ENCODE data around the gene TMEM225. TPM values are rescaled to one million over a fixed set of nuclear protein-coding genes. Genes with fewer than 3 reads are reported as not detected.
A peak's percentile ranks its signal among the peaks of the same experiment; 100 is the strongest.
"Not testable (repeated sequence)": the region's sequence is repeated elsewhere in the genome, so short reads cannot be mapped to it uniquely, and the experiment has no call there.

The TMEM225 gene
- not detected for total RNA-seq

GRCh38 chr11:123885570-123885969 is at the start of gene TMEM225:
Gene TMEM225, minus strand, starts transcription at chr11:123885670. Its CDS starts 245 bp downstream, at chr11:123885425.
- Mint-ChIP-seq H3K36me3 (no peaks in the 10 kb centered on the region), H3K27ac (no peak within 1 kb of the TSS), H3K9me3 (no peaks in the 10 kb centered on the region)
- DNase-seq (ENCODE audit: low spot score in 2 of 2) (no peak), ATAC-seq (no peak)

- H3K9me3 Mint-ChIP-seq: peaks cover 0 to 5% of the 10 kb centered on the region in 2 donors
- DNase-seq (ENCODE audit: low spot score in 2 of 2) (no peak), ATAC-seq (no peak)
- H3K36me3 Mint-ChIP-seq: no peaks in the 10 kb centered on the region
- no peak overlapping the region for H3K27ac Mint-ChIP-seq
Observed at GRCh38 chr11:123924027-123924426, 38.6 kb upstream of the TMEM225 start.

- Mint-ChIP-seq H3K9me3 (peaks cover 0 to 4% of the 10 kb centered on the region in 2 donors), H3K27ac (no peak overlapping the region), H3K36me3 (no peaks in the 10 kb centered on the region)
- ATAC-seq (no peak), DNase-seq (ENCODE audit: low spot score in 2 of 2) (no peak)
Observed at GRCh38 chr11:123920943-123921342, 35.5 kb upstream of the TMEM225 start.

- H3K36me3 Mint-ChIP-seq: no peaks in the 10 kb centered on the region
Observed at GRCh38 chr11:123905826-123906225, 20.4 kb upstream of the TMEM225 start.

GRCh38 chr11:123904932-123905331 is 19.5 kb upstream of the TMEM225 start:
- Mint-ChIP-seq H3K9me3 (no peaks in the 10 kb centered on the region), H3K27ac (no peak overlapping the region), H3K36me3 (no peaks in the 10 kb centered on the region)
- no peak for DNase-seq (ENCODE audit: low spot score in 2 of 2)
- ATAC-seq: no peak

More at GRCh38 chr11:123905826-123906225, 20.4 kb upstream of the TMEM225 start:
- H3K9me3 Mint-ChIP-seq: no peaks in the 10 kb centered on the region
- DNase-seq (ENCODE audit: low spot score in 2 of 2) (no peak), ATAC-seq (no peak)
- H3K27ac Mint-ChIP-seq: no peak overlapping the region

- Mint-ChIP-seq H3K27ac (no peak overlapping the region), H3K9me3 (no peaks in the 10 kb centered on the region), H3K36me3 (no peaks in the 10 kb centered on the region)
- peak in 1 of 2 donors; percentile 88 for ATAC-seq
- no peak for DNase-seq (ENCODE audit: low spot score in 2 of 2)
Observed at GRCh38 chr11:123903932-123904331, 18.5 kb upstream of the TMEM225 start.

GRCh38 chr11:123901867-123902266 is 16.4 kb upstream of the TMEM225 start, which contains the start of gene OR8D4:
Gene OR8D4, plus strand, starts transcription at chr11:123902167. Its CDS starts 4,265 bp downstream, at chr11:123906432.
- DNase-seq (ENCODE audit: low spot score in 2 of 2) (no peak), ATAC-seq (no peak)
- H3K36me3 Mint-ChIP-seq: no peaks in the 10 kb centered on the region
- H3K27ac Mint-ChIP-seq: no peak within 1 kb of the TSS
- H3K9me3 Mint-ChIP-seq: no peaks in the 10 kb centered on the region

- no peaks in the 10 kb centered on the region for H3K9me3 Mint-ChIP-seq
- no peak for DNase-seq (ENCODE audit: low spot score in 2 of 2)
- no peaks in the 10 kb centered on the region for H3K36me3 Mint-ChIP-seq
- no peak for ATAC-seq
- no peak overlapping the region for H3K27ac Mint-ChIP-seq
Observed at GRCh38 chr11:123899792-123900191, 14.3 kb upstream of the TMEM225 start.

- ATAC-seq (no peak), DNase-seq (ENCODE audit: low spot score in 2 of 2) (no peak)
- no peaks in the 10 kb centered on the region for H3K9me3 Mint-ChIP-seq
- no peaks in the 10 kb centered on the region for H3K36me3 Mint-ChIP-seq
- H3K27ac Mint-ChIP-seq: no peak overlapping the region
Observed at GRCh38 chr11:123892031-123892430, 6.6 kb upstream of the TMEM225 start.

GRCh38 chr11:123880912-123881311 is 4.6 kb downstream of the TMEM225 start:
- DNase-seq (ENCODE audit: low spot score in 2 of 2) (no peak), ATAC-seq (no peak)
- Mint-ChIP-seq H3K36me3 (no peaks in the 10 kb centered on the region), H3K27ac (no peak overlapping the region), H3K9me3 (no peaks in the 10 kb centered on the region)

GRCh38 chr11:123867795-123868194 is 17.7 kb downstream of the TMEM225 start:
- not testable (repeated sequence) for H3K36me3 Mint-ChIP-seq; H3K27ac Mint-ChIP-seq; DNase-seq (ENCODE audit: low spot score in 2 of 2); ATAC-seq; H3K9me3 Mint-ChIP-seq

GRCh38 chr11:123865293-123865692 is 20.2 kb downstream of the TMEM225 start:
- H3K9me3 Mint-ChIP-seq; H3K27ac Mint-ChIP-seq; ATAC-seq; H3K36me3 Mint-ChIP-seq; DNase-seq (ENCODE audit: low spot score in 2 of 2): not testable (repeated sequence)

GRCh38 chr11:123859731-123860130 is 25.7 kb downstream of the TMEM225 start:
- ATAC-seq (no peak), DNase-seq (ENCODE audit: low spot score in 2 of 2) (no peak)
- peaks cover 0 to 10% of the 10 kb centered on the region in 2 donors for H3K9me3 Mint-ChIP-seq

GRCh38 chr11:123856444-123856843 is 29.0 kb downstream of the TMEM225 start:
- Mint-ChIP-seq H3K36me3 (no peaks in the 10 kb centered on the region), H3K27ac (no peak overlapping the region), H3K9me3 (peaks cover 0 to 10% of the 10 kb centered on the region in 2 donors)
- no peak for ATAC-seq
- no peak for DNase-seq (ENCODE audit: low spot score in 2 of 2)

More at GRCh38 chr11:123859731-123860130, 25.7 kb downstream of the TMEM225 start:
- H3K36me3 Mint-ChIP-seq: no peaks in the 10 kb centered on the region
- no peak overlapping the region for H3K27ac Mint-ChIP-seq

GRCh38 chr11:123853038-123853437 is 32.4 kb downstream of the TMEM225 start:
- Mint-ChIP-seq H3K36me3 (no peaks in the 10 kb centered on the region), H3K27ac (no peak overlapping the region)
- no peak for ATAC-seq

GRCh38 chr11:123852321-123852720 is 33.1 kb downstream of the TMEM225 start:
- ATAC-seq: no peak
- DNase-seq (ENCODE audit: low spot score in 2 of 2): no peak
- peaks cover 0 to 10% of the 10 kb centered on the region in 2 donors for H3K9me3 Mint-ChIP-seq
- no peak overlapping the region for H3K27ac Mint-ChIP-seq
- H3K36me3 Mint-ChIP-seq: no peaks in the 10 kb centered on the region

More at GRCh38 chr11:123853038-123853437, 32.4 kb downstream of the TMEM225 start:
- H3K9me3 Mint-ChIP-seq: peaks cover 0 to 10% of the 10 kb centered on the region in 2 donors
- no peak for DNase-seq (ENCODE audit: low spot score in 2 of 2)

GRCh38 chr11:123851110-123851509 is 34.4 kb downstream of the TMEM225 start:
- H3K27ac Mint-ChIP-seq: no peak overlapping the region
- H3K36me3 Mint-ChIP-seq: no peaks in the 10 kb centered on the region
- DNase-seq (ENCODE audit: low spot score in 2 of 2): no peak
- peaks cover 0 to 5% of the 10 kb centered on the region in 2 donors for H3K9me3 Mint-ChIP-seq
- no peak for ATAC-seq

- no peak overlapping the region for H3K27ac Mint-ChIP-seq
- DNase-seq (ENCODE audit: low spot score in 2 of 2): no peak
- ATAC-seq: peak in 1 of 2 donors; percentile 64
- H3K9me3 Mint-ChIP-seq: no peaks in the 10 kb centered on the region
- H3K36me3 Mint-ChIP-seq: no peaks in the 10 kb centered on the region
Observed at GRCh38 chr11:123841174-123841573, 44.3 kb downstream of the TMEM225 start.
